DOHH2 (cell line): ENCODE measurements around the gene GPC5.

Experiments
- H3F3A ChIP-seq: fragments of 200-600 bp; sonication (generic), shearing (Covaris generic); 2 replicates; pipeline ENCODE4 v1.6.0; 2016; ENCODE audit warnings: antibody characterized with exemption, mild to moderate bottlenecking; ENCODE audit not compliant: control insufficient read depth, insufficient read depth
- H3K27ac ChIP-seq: fragments of 200-600 bp; sonication (generic); 2 replicates; pipeline ENCODE4 v1.5.1; 2014; ENCODE audit warnings: low read depth, mild to moderate bottlenecking, low read length, moderate library complexity
- H3K27me3 ChIP-seq: fragments of 200-600 bp; sonication (generic); 2 replicates; pipeline ENCODE4 v1.6.1; 2014; ENCODE audit warnings: mild to moderate bottlenecking, low read length, mixed read lengths; ENCODE audit not compliant: control insufficient read depth
- H3K36me3 ChIP-seq: fragments of 200-600 bp; sonication (generic); 2 replicates; pipeline ENCODE4 v1.6.1; 2014; ENCODE audit warnings: mild to moderate bottlenecking, low read length, moderate library complexity, mixed read lengths; ENCODE audit not compliant: control insufficient read depth
- H3K4me1 ChIP-seq: fragments of 200-600 bp; sonication (generic); 2 replicates; pipeline ENCODE4 v1.6.1; 2014; ENCODE audit warnings: mild to moderate bottlenecking, low read length, mixed read lengths; ENCODE audit not compliant: control insufficient read depth
- H3K4me2 ChIP-seq: fragments of 200-600 bp; sonication (generic); 2 replicates; pipeline ENCODE4 v1.6.0; 2014; ENCODE audit warnings: mild to moderate bottlenecking, low read length, moderate library complexity
- H3K4me3 ChIP-seq: fragments of 200-600 bp; sonication (generic); 2 replicates; pipeline ENCODE4 v1.5.1; 2014; ENCODE audit warnings: mild to moderate bottlenecking, low read length, mixed read lengths
- H3K79me2 ChIP-seq: fragments of 200-600 bp; sonication (generic); 2 replicates; pipeline ENCODE4 v1.6.1; 2014; ENCODE audit warnings: mild to moderate bottlenecking, low read length, mixed read lengths; ENCODE audit not compliant: control insufficient read depth
- H3K9me2 ChIP-seq: fragments of 200-600 bp; sonication (generic); replicated peaks from 2 replicates; pipeline ENCODE4 v1.6.1; 2014; ENCODE audit warnings: mild to moderate bottlenecking, low read length, mixed read lengths; ENCODE audit not compliant: control insufficient read depth
- H3K9me3 ChIP-seq: fragments of 200-600 bp; sonication (generic); 2 replicates; pipeline ENCODE4 v1.6.1; 2014; ENCODE audit warnings: antibody characterized with exemption, low read length, mixed read lengths; ENCODE audit not compliant: control insufficient read depth, insufficient read depth
- H4K20me1 ChIP-seq: fragments of 200-600 bp; sonication (generic); 2 replicates; pipeline ENCODE4 v1.6.0; 2014; ENCODE audit warnings: low read depth, mild to moderate bottlenecking, antibody characterized with exemption, low read length, moderate library complexity; ENCODE audit not compliant: control insufficient read depth, insufficient read depth
- CTCF ChIP-seq: fragments of 200-600 bp; sonication (generic); IDR thresholded peaks from one replicate; pipeline ENCODE4 v1.5.1; 2014; ENCODE audit warnings: antibody characterized with exemption, mild to moderate bottlenecking, low read depth, low read length; ENCODE audit not compliant: poor library complexity, severe bottlenecking
- EZH2phosphoT487 ChIP-seq: fragments of 200-600 bp; sonication (generic); IDR thresholded peaks from 2 replicates; pipeline ENCODE4 v1.6.1; 2017; ENCODE audit warnings: borderline replicate concordance, mild to moderate bottlenecking, antibody characterized with exemption, low read length, moderate library complexity, mixed read lengths

Gene GPC5

GRCh38 chr13:91758724-91759123, 360.3 kb downstream of the GPC5 start:
- H3K36me3 ChIP-seq = no peaks in the 10 kb centered on the region
- no peak for TF ChIP-seq EZH2phosphoT487
- no peak for TF ChIP-seq CTCF
- no peaks in the 10 kb centered on the region for H3K4me1 ChIP-seq
- no peak overlapping the region for H3K27ac ChIP-seq
- no peaks in the 10 kb centered on the region for H3K9me2 ChIP-seq
- H3F3A ChIP-seq = no peaks in the 10 kb centered on the region
- no peaks in the 10 kb centered on the region for H3K79me2 ChIP-seq
- no peak overlapping the region for H3K4me3 ChIP-seq
- no peaks in the 10 kb centered on the region for H4K20me1 ChIP-seq
- no peaks in the 10 kb centered on the region for H3K9me3 ChIP-seq
- no peak overlapping the region for H3K4me2 ChIP-seq
- H3K27me3 ChIP-seq = no peaks in the 10 kb centered on the region

- H3K9me2 ChIP-seq = no peaks in the 10 kb centered on the region
- no peaks in the 10 kb centered on the region for H3F3A ChIP-seq
- H3K27me3 ChIP-seq = no peaks in the 10 kb centered on the region
- no peaks in the 10 kb centered on the region for H3K79me2 ChIP-seq
- H3K4me1 ChIP-seq = no peaks in the 10 kb centered on the region
- H3K36me3 ChIP-seq = no peaks in the 10 kb centered on the region
- H3K27ac ChIP-seq = no peak overlapping the region
- H3K9me3 ChIP-seq = no peaks in the 10 kb centered on the region
- no peak for TF ChIP-seq EZH2phosphoT487
- TF ChIP-seq CTCF = no peak
- no peak overlapping the region for H3K4me2 ChIP-seq
- H4K20me1 ChIP-seq = no peaks in the 10 kb centered on the region
- H3K4me3 ChIP-seq = no peak overlapping the region
Observed at GRCh38 chr13:91762957-91763356, 364.5 kb downstream of the GPC5 start.

GRCh38 chr13:91764527-91764926, 366.1 kb downstream of the GPC5 start:
- Histone ChIP-seq H3K4me1 (no peaks in the 10 kb centered on the region), H3K9me2 (no peaks in the 10 kb centered on the region), H3K36me3 (no peaks in the 10 kb centered on the region), H3F3A (no peaks in the 10 kb centered on the region), H3K4me2 (no peak overlapping the region), H3K27me3 (no peaks in the 10 kb centered on the region), H3K9me3 (no peaks in the 10 kb centered on the region), H3K79me2 (no peaks in the 10 kb centered on the region), H3K4me3 (no peak overlapping the region), H3K27ac (no peak overlapping the region), H4K20me1 (no peaks in the 10 kb centered on the region)
- no peak for TF ChIP-seq EZH2phosphoT487
- TF ChIP-seq CTCF = no peak

GRCh38 chr13:91767651-91768050, 369.2 kb downstream of the GPC5 start:
- no peak for TF ChIP-seq EZH2phosphoT487
- no peak for TF ChIP-seq CTCF
- Histone ChIP-seq H3F3A (no peaks in the 10 kb centered on the region), H3K4me1 (no peaks in the 10 kb centered on the region), H3K9me2 (no peaks in the 10 kb centered on the region), H3K9me3 (no peaks in the 10 kb centered on the region), H3K36me3 (no peaks in the 10 kb centered on the region), H3K27me3 (no peaks in the 10 kb centered on the region), H4K20me1 (no peaks in the 10 kb centered on the region), H3K27ac (no peak overlapping the region), H3K4me2 (no peak overlapping the region), H3K4me3 (no peak overlapping the region), H3K79me2 (no peaks in the 10 kb centered on the region)
